B cell (primary cell): Measurements from ENCODE around the gene ZNF346. TPM values are rescaled to one million over a fixed set of nuclear protein-coding genes. Genes with fewer than 3 reads are reported as not detected.
"Not testable (repeated sequence)": the region's sequence is repeated elsewhere in the genome, so short reads cannot be mapped to it uniquely, and the experiment has no call there.

Experiments used
- ATAC-seq: fragments of 200-7000 bp; cut with Tn5 transposase; one replicate; pipeline ENCODE4 v1.10.0; 2021; ENCODE audit warnings: low read depth, mild to moderate bottlenecking, moderate number of reproducible peaks, moderate library complexity
- CTCF ChIA-PET: fragments of 350-600 bp; sonication (Branson Sonifier 250); formaldehyde crosslinking; loops from one replicate; lab custom pipeline; 2021; ENCODE audit warnings: antibody characterized with exemption, inconsistent platforms; lab: Charles Lee
- POLR2A ChIA-PET: fragments of 350-600 bp; sonication (Branson Sonifier 250); formaldehyde crosslinking; loops from one replicate; lab custom pipeline; 2021; ENCODE audit warnings: antibody characterized with exemption; lab: Charles Lee
- DNase-seq: peaks from one replicate; pipeline ENCODE4 v3.0.0; 2013
- H2AFZ ChIP-seq: 2 replicates; pipeline ENCODE4 v1.6.1; 2012; ENCODE audit warnings: mild to moderate bottlenecking, low read depth, low read length; ENCODE audit not compliant: insufficient read depth, poor library complexity, severe bottlenecking
- H3K27ac ChIP-seq, 2 donors: 1 replicate in 1 of 2; 2 replicates in 1 of 2; pipeline ENCODE4 v1.5.1; 2012 to 2013; ENCODE audit warnings: low read length in 2 of 2, mild to moderate bottlenecking in 2 of 2, moderate library complexity in 1 of 2
- H3K27me3 ChIP-seq, 4 experiments: fragments of 200-600 bp in 1 of 4; sonication (generic) in 1 of 4; replicated peaks in 1 of 4; 1 replicate in 2 of 4; 2 replicates in 2 of 4; pipeline versions ENCODE4 v1.6.1 to v1.7.0; 2013 to 2016; ENCODE audit warnings: low read length in 3 of 4, mild to moderate bottlenecking in 2 of 4, mixed read lengths in 1 of 4, moderate library complexity in 1 of 4; ENCODE audit not compliant: insufficient read depth in 4 of 4, control insufficient read depth in 3 of 4; ENCODE audit errors: control extremely low read depth in 1 of 4
- H3K36me3 ChIP-seq, 2 experiments: replicated peaks in 1 of 2; 1 replicate in 1 of 2; 2 replicates in 1 of 2; pipeline versions ENCODE4 v1.6.1 to v1.7.1; 2013; ENCODE audit warnings: low read length in 1 of 2; ENCODE audit not compliant: insufficient read depth in 2 of 2, control insufficient read depth in 1 of 2; ENCODE audit errors: control extremely low read depth in 1 of 2, extremely low read depth in 1 of 2
- H3K4me1 ChIP-seq, 2 donors: fragments of 200-600 bp in 1 of 2; sonication (generic) in 1 of 2; 1 replicate in 1 of 2; 2 replicates in 1 of 2; pipeline versions ENCODE4 v1.5.1 to v1.6.1; 2013 to 2017; ENCODE audit warnings: low read length in 2 of 2; ENCODE audit not compliant: control insufficient read depth in 2 of 2, insufficient read depth in 2 of 2
- H3K4me2 ChIP-seq: replicated peaks from 2 replicates; pipeline ENCODE3; 2012; ENCODE audit warnings: mild to moderate bottlenecking, low read depth, low read length; ENCODE audit not compliant: poor library complexity, severe bottlenecking
- H3K4me3 ChIP-seq, 5 experiments: fragments of 200-600 bp in 1 of 5; sonication (generic) in 1 of 5; 1 replicate in 3 of 5; 2 replicates in 2 of 5; pipeline versions ENCODE4 v1.5.1 to v1.7.0; 2011 to 2016; ENCODE audit warnings: low read length in 4 of 5, mild to moderate bottlenecking in 4 of 5, low read depth in 2 of 5, control low read depth in 1 of 5, moderate library complexity in 1 of 5; ENCODE audit not compliant: insufficient read depth in 1 of 5; ENCODE audit errors: control extremely low read depth in 1 of 5, extremely low read depth in 1 of 5
- H3K79me2 ChIP-seq: fragments of 200-600 bp; sonication (generic); one replicate; pipeline ENCODE4 v1.6.0; 2016; ENCODE audit warnings: low read length; ENCODE audit not compliant: control insufficient read depth, insufficient read depth
- H3K9ac ChIP-seq: fragments of 200-600 bp; sonication (generic); 2 replicates; pipeline ENCODE4 v1.6.1; 2017; ENCODE audit warnings: mild to moderate bottlenecking, low read length, moderate library complexity
- H3K9me3 ChIP-seq, 3 donors: one replicate each; pipeline versions ENCODE4 v1.6.1 to v1.7.1; 2013; ENCODE audit warnings: low read length in 2 of 3; ENCODE audit not compliant: control insufficient read depth in 2 of 3, insufficient read depth in 1 of 3; ENCODE audit errors: control extremely low read depth in 1 of 3
- H4K20me1 ChIP-seq: 2 replicates; pipeline ENCODE4 v1.6.0; 2012; ENCODE audit warnings: mild to moderate bottlenecking, low read length; ENCODE audit not compliant: insufficient read depth, control insufficient read depth, poor library complexity, severe bottlenecking
- H3K27ac Mint-ChIP-seq: one replicate; pipeline ENCODE4 v1.8.0; 2021; ENCODE audit warnings: mixed read lengths
- H3K27me3 Mint-ChIP-seq: one replicate; pipeline ENCODE4 v1.8.0; 2021; ENCODE audit warnings: mixed read lengths
- H3K4me1 Mint-ChIP-seq: one replicate; pipeline ENCODE4 v1.8.0; 2021; ENCODE audit warnings: mixed read lengths
- H3K4me3 Mint-ChIP-seq: one replicate; pipeline ENCODE4 v1.8.0; 2021; ENCODE audit warnings: mixed read lengths
- H3K9me3 Mint-ChIP-seq: one replicate; pipeline ENCODE4 v1.8.0; 2022; ENCODE audit warnings: mixed read lengths; ENCODE audit not compliant: insufficient read depth
- EZH2 ChIP-seq: IDR thresholded peaks from 2 replicates; pipeline ENCODE4 v1.6.1; 2012; ENCODE audit warnings: borderline replicate concordance, low read depth, mild to moderate bottlenecking, moderate library complexity, low read length; ENCODE audit not compliant: insufficient read depth, poor library complexity, severe bottlenecking
- WGBS: methylation state at CpG from one replicate; pipeline ENCODE4 v1.1.5; 2013; ENCODE audit warnings: missing lambda C conversion rate; ENCODE audit not compliant: insufficient coverage; 5-methylcytosine and 5-hydroxymethylcytosine counted together
- intact Hi-C: fragments of 100-400 bp; cut with micrococcal nuclease; formaldehyde crosslinking; loops from one replicate; pipeline ENCODE4 v1.10.0; 2022
- polyA plus RNA-seq: library from polyadenylated mRNA; depleted of rRNA; stranded (reverse); fragments of >200 nt; gene quantifications from 2 replicates; pipeline ENCODE4 v1.2.3, GENCODE V29; 2012
- total RNA-seq, 2 donors: library from RNA; stranded (reverse); fragments of 120-200 nt in 1 of 2; gene quantifications; 1 replicate in 1 of 2; 2 replicates in 1 of 2; pipeline versions ENCODE4 v1.2.3 to v1.2.4, GENCODE V29; 2013 to 2022
- TF ChIP-seq, protein P1 (sequence below): fragments of 200-600 bp; IDR thresholded peaks from one replicate; pipeline ENCODE4 v1.8.0; 2022; ENCODE audit warnings: antibody characterized with exemption, mild to moderate bottlenecking

ZNF346 gene
- total and polyA plus RNA-seq, 2 donors (not counting 1 experiment from before 2014, with no cell fraction given): 20.2 to 38.4 TPM

GRCh38 chr5:176996780-176997179, 25.7 kb upstream of the ZNF346 start:
- Histone ChIP-seq H3K9ac (no peak overlapping the region), H3K27me3 (no peaks in the 10 kb centered on the region), H3K27ac (peak overlapping the region; percentile 85 to 90), H4K20me1 (peaks cover 52% of the 10 kb centered on the region), H3K4me2 (peak overlapping the region; percentile 48), H3K79me2 (peaks cover 100% of the 10 kb centered on the region), H3K4me3 (no peak overlapping the region), H2AFZ (no peak overlapping the region), H3K9me3 (peaks cover 0 to 2% (median 0%) of the 10 kb centered on the region in 3 donors), H3K36me3 (peaks cover 0 to 3% of the 10 kb centered on the region in 2 experiments), H3K4me1 (peaks cover 55 to 57% of the 10 kb centered on the region in 2 donors)
- POLR2A ChIA-PET: interaction anchor here (0.5 to 1.1 kb wide), 3 partner anchors 9 to 453 kb away, joined by 3 to 12 read pairs (median 4); no protein-coding TSS in a partner anchor
- H3K27ac Mint-ChIP-seq: peak overlapping the region; percentile 85
- DNase-seq (no peak), ATAC-seq (no peak)
- CTCF ChIA-PET: interaction anchor here (0.6 to 3.4 kb wide), 4 partner anchors 8 to 128 kb away, joined by 3 to 23 read pairs (median 4); partner anchors contain the start of gene ZNF346
- intact Hi-C loops: no loop called here
- WGBS: 96% methylated on average over 4 of the region's 5 CpGs
- TF ChIP-seq, protein P1, sequence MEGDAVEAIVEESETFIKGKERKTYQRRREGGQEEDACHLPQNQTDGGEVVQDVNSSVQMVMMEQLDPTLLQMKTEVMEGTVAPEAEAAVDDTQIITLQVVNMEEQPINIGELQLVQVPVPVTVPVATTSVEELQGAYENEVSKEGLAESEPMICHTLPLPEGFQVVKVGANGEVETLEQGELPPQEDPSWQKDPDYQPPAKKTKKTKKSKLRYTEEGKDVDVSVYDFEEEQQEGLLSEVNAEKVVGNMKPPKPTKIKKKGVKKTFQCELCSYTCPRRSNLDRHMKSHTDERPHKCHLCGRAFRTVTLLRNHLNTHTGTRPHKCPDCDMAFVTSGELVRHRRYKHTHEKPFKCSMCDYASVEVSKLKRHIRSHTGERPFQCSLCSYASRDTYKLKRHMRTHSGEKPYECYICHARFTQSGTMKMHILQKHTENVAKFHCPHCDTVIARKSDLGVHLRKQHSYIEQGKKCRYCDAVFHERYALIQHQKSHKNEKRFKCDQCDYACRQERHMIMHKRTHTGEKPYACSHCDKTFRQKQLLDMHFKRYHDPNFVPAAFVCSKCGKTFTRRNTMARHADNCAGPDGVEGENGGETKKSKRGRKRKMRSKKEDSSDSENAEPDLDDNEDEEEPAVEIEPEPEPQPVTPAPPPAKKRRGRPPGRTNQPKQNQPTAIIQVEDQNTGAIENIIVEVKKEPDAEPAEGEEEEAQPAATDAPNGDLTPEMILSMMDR: no peak
- no peak for TF ChIP-seq EZH2
- no peaks in the 10 kb centered on the region for H3K27me3 Mint-ChIP-seq
- peak overlapping the region; percentile 47 for H3K4me3 Mint-ChIP-seq
- H3K9me3 Mint-ChIP-seq: no peaks in the 10 kb centered on the region
- H3K4me1 Mint-ChIP-seq: peaks cover 60% of the 10 kb centered on the region

DNA sequence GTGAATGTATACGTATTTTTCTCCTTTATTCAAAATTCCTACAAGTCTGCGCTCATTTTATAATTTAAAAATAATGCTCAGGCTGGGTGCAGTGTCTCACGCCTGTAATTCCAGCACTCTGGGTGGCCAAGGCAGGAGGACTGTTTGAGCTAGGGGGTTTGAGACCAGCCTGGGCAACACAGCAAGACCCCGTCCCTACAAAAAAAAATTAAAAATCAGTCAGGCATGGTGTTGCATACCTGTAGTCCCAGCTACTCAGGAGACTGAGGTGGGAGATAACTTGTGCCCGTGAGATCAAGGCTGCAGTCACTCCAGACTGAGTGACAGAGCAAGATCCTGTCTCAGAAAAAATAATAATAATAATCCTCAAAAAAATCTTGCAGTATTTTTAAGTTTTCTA, 23.7 kb upstream of the ZNF346 start:
- H3K4me3 ChIP-seq: no peak overlapping the region
- no peak for DNase-seq
- Mint-ChIP-seq H3K27me3 (no peaks in the 10 kb centered on the region), H3K27ac (no peak overlapping the region), H3K4me1 (peaks cover 59% of the 10 kb centered on the region), H3K4me3 (no peak overlapping the region), H3K9me3 (no peaks in the 10 kb centered on the region)
- H3K27me3 ChIP-seq: no peaks in the 10 kb centered on the region
- ATAC-seq: no peak
- no peaks in the 10 kb centered on the region for H3K36me3 ChIP-seq
- intact Hi-C loops: no loop called here
- peaks cover 41 to 42% of the 10 kb centered on the region in 2 donors for H3K4me1 ChIP-seq
- no peaks in the 10 kb centered on the region for H3K9me3 ChIP-seq
- peaks cover 46% of the 10 kb centered on the region for H4K20me1 ChIP-seq
- H2AFZ ChIP-seq: no peak overlapping the region
- WGBS: 100% methylated on average over 1 of the region's 5 CpGs
- CTCF ChIA-PET: no interaction called here
- POLR2A ChIA-PET: no interaction called here
- no peak for TF ChIP-seq EZH2
- TF ChIP-seq, protein P1: no peak
- H3K4me2 ChIP-seq: no peak overlapping the region
- H3K79me2 ChIP-seq: peaks cover 100% of the 10 kb centered on the region
- H3K9ac ChIP-seq: no peak overlapping the region
- no peak overlapping the region for H3K27ac ChIP-seq

GRCh38 chr5:176999526-176999925, 23.0 kb upstream of the ZNF346 start:
- POLR2A ChIA-PET, intact Hi-C loops, H3K4me2 ChIP-seq, CTCF ChIA-PET, H3K9me3 Mint-ChIP-seq, DNase-seq, H3K36me3 ChIP-seq, H3K27ac Mint-ChIP-seq, H2AFZ ChIP-seq, H3K4me3 ChIP-seq, H3K27me3 ChIP-seq, H3K4me3 Mint-ChIP-seq, H3K27ac ChIP-seq, ATAC-seq, H3K9ac ChIP-seq, H3K27me3 Mint-ChIP-seq, H3K9me3 ChIP-seq: not testable (repeated sequence)
- H3K4me1 ChIP-seq: peaks cover 41 to 42% of the 10 kb centered on the region in 2 donors
- peaks cover 53% of the 10 kb centered on the region for H4K20me1 ChIP-seq
- H3K4me1 Mint-ChIP-seq: peaks cover 59% of the 10 kb centered on the region
- H3K79me2 ChIP-seq: peaks cover 100% of the 10 kb centered on the region
